Limb (tissue), 2 donors: Measurements from ENCODE around the gene CLDN8.

Source experiments
- DNase-seq, 2 donors: peaks; one replicate each; pipeline ENCODE4 v3.0.0-alpha.2; 2016; ENCODE audit errors: extremely low spot score in 2 of 2

The CLDN8 gene

GRCh38 chr21:30206551-30207251, 9.2 kb downstream of the CLDN8 start:
- DNase-seq = no peak

GRCh38 chr21:30200000-30200399, 15.9 kb downstream of the CLDN8 start:
- DNase-seq = peak in 1 of 2 donors; percentile 10

- no peak for DNase-seq
Measured at GRCh38 chr21:30194701-30195299, 21.1 kb downstream of the CLDN8 start.

- DNase-seq = no peak
Measured at GRCh38 chr21:30193201-30193600, 22.7 kb downstream of the CLDN8 start.

- DNase-seq = no peak
Measured at GRCh38 chr21:30190554-30190953, 25.3 kb downstream of the CLDN8 start.

- no peak for DNase-seq
Measured at GRCh38 chr21:30189773-30190172, 26.1 kb downstream of the CLDN8 start.

- DNase-seq = no peak
Measured at GRCh38 chr21:30186242-30186641, 29.7 kb downstream of the CLDN8 start.

- no peak for DNase-seq
Measured at GRCh38 chr21:30168086-30168485, 47.8 kb downstream of the CLDN8 start.

GRCh38 chr21:30166705-30167104, 49.2 kb downstream of the CLDN8 start, which contains the start of gene CLDN17:
Gene CLDN17 (minus strand): TSS chr21:30166805. CDS start chr21:30166617, 188 bp downstream.
- DNase-seq = no peak

- DNase-seq = no peak
Measured at GRCh38 chr21:30166171-30166570, 49.7 kb downstream of the CLDN8 start.

GRCh38 chr21:30164796-30165195, 51.1 kb downstream of the CLDN8 start:
- no peak for DNase-seq
